Hepatocyte (in vitro differentiated cells): Measurements from ENCODE around the gene NLRX1. TPM values are rescaled to one million over a fixed set of nuclear protein-coding genes. Genes with fewer than 3 reads are reported as not detected.
"Not testable (repeated sequence)": the region's sequence is repeated elsewhere in the genome, so short reads cannot be mapped to it uniquely, and the experiment has no call there.

Source experiments
- DNase-seq: peaks from one replicate; pipeline ENCODE4 v3.0.0-alpha.2; 2016; ENCODE audit warnings: low spot score
- H2AFZ ChIP-seq: fragments of 200-600 bp; sonication (generic); 2 replicates; pipeline ENCODE4 v1.6.0; 2016; ENCODE audit warnings: antibody characterized with exemption, mild to moderate bottlenecking
- H3K27ac ChIP-seq: fragments of 200-600 bp; sonication (generic); 2 replicates; pipeline ENCODE4 v1.5.1; 2016; ENCODE audit warnings: mild to moderate bottlenecking
- H3K27me3 ChIP-seq: fragments of 200-600 bp; sonication (generic); 2 replicates; pipeline ENCODE4 v1.6.1; 2016
- H3K36me3 ChIP-seq: fragments of 200-600 bp; sonication (generic); replicated peaks from 2 replicates; pipeline ENCODE4 v1.5.1; 2016; ENCODE audit warnings: low read depth; ENCODE audit not compliant: insufficient read depth
- H3K4me1 ChIP-seq: fragments of 200-600 bp; sonication (generic); 2 replicates; pipeline ENCODE4 v1.5.1; 2016; ENCODE audit warnings: mild to moderate bottlenecking, moderate library complexity; ENCODE audit not compliant: insufficient read depth
- H3K4me2 ChIP-seq: fragments of 200-600 bp; sonication (generic); 2 replicates; pipeline ENCODE4 v1.6.0; 2016
- H3K4me3 ChIP-seq: fragments of 200-600 bp; sonication (generic); 2 replicates; pipeline ENCODE4 v1.5.1; 2016; ENCODE audit warnings: mild to moderate bottlenecking
- H3K79me2 ChIP-seq: fragments of 200-600 bp; sonication (generic); 2 replicates; pipeline ENCODE4 v1.6.0; 2017; ENCODE audit warnings: mild to moderate bottlenecking
- H3K9me2 ChIP-seq: fragments of 200-600 bp; sonication (generic); replicated peaks from 2 replicates; pipeline ENCODE4 v1.6.0; 2017; ENCODE audit warnings: mild to moderate bottlenecking; ENCODE audit not compliant: insufficient read depth
- H3K9me3 ChIP-seq: fragments of 200-600 bp; sonication (generic); 2 replicates; pipeline ENCODE4 v1.5.1; 2016; ENCODE audit warnings: low read depth, mild to moderate bottlenecking
- H4K20me1 ChIP-seq: fragments of 200-600 bp; sonication (generic); 2 replicates; pipeline ENCODE4 v1.6.0; 2016; ENCODE audit warnings: mild to moderate bottlenecking; ENCODE audit not compliant: insufficient read depth, poor library complexity, severe bottlenecking
- EZH2 ChIP-seq: fragments of 200-600 bp; sonication (generic); IDR thresholded peaks from 2 replicates; pipeline ENCODE4 v1.6.1; 2016; ENCODE audit warnings: antibody characterized with exemption, mild to moderate bottlenecking, borderline replicate concordance
- EZH2phosphoT487 ChIP-seq: fragments of 200-600 bp; sonication (generic); IDR thresholded peaks from one replicate; pipeline ENCODE4 v1.6.1; 2018; ENCODE audit warnings: antibody characterized with exemption, mild to moderate bottlenecking, low read depth, moderate library complexity; ENCODE audit not compliant: unreplicated experiment, severe bottlenecking
- WGBS: methylation state at CpG from one replicate; pipeline ENCODE4 v1.1.6; 2016; ENCODE audit warnings: low lambda C conversion rate; ENCODE audit errors: missing lambda C conversion rate; 5-methylcytosine and 5-hydroxymethylcytosine counted together
- polyA plus RNA-seq: library from polyadenylated mRNA; unstranded; fragments of >200 nt; fragmentation: Nextera tagmentation; extraction: Ambion mirVana; gene quantifications from 2 replicates; pipeline ENCODE4 v1.2.1, GENCODE V29; 2016
- total RNA-seq: library from RNA; depleted of rRNA; stranded (reverse); fragments of >200 nt; gene quantifications from 2 replicates; pipeline ENCODE4 v1.2.3, GENCODE V29; 2014
- TF ChIP-seq, protein P1 (sequence below): fragments of 200-600 bp; sonication (generic); IDR thresholded peaks from 2 replicates; pipeline ENCODE4 v1.5.1; 2016; ENCODE audit warnings: antibody characterized with exemption, mild to moderate bottlenecking; ENCODE audit not compliant: poor library complexity

Gene NLRX1
- total and polyA plus RNA-seq, 2 experiments from 2014 or later: 9.4 to 13.3 TPM

- Histone ChIP-seq H3K9me3 (no peaks in the 10 kb centered on the region), H3K9me2 (no peaks in the 10 kb centered on the region), H3K27ac (no peak overlapping the region), H3K4me3 (no peak overlapping the region), H2AFZ (no peak overlapping the region), H3K79me2 (no peaks in the 10 kb centered on the region), H3K36me3 (no peaks in the 10 kb centered on the region), H4K20me1 (no peaks in the 10 kb centered on the region), H3K27me3 (no peaks in the 10 kb centered on the region), H3K4me1 (no peaks in the 10 kb centered on the region), H3K4me2 (no peak overlapping the region)
- no peak for DNase-seq
- TF ChIP-seq, protein P1, sequence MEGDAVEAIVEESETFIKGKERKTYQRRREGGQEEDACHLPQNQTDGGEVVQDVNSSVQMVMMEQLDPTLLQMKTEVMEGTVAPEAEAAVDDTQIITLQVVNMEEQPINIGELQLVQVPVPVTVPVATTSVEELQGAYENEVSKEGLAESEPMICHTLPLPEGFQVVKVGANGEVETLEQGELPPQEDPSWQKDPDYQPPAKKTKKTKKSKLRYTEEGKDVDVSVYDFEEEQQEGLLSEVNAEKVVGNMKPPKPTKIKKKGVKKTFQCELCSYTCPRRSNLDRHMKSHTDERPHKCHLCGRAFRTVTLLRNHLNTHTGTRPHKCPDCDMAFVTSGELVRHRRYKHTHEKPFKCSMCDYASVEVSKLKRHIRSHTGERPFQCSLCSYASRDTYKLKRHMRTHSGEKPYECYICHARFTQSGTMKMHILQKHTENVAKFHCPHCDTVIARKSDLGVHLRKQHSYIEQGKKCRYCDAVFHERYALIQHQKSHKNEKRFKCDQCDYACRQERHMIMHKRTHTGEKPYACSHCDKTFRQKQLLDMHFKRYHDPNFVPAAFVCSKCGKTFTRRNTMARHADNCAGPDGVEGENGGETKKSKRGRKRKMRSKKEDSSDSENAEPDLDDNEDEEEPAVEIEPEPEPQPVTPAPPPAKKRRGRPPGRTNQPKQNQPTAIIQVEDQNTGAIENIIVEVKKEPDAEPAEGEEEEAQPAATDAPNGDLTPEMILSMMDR: no peak
- no peak for TF ChIP-seq EZH2phosphoT487
- 89% methylated on average over 6 of the region's 6 CpGs for WGBS
These were observed 12.5 kb downstream of the NLRX1 start for GRCh38 chr11:119180729-119181676.

DNA sequence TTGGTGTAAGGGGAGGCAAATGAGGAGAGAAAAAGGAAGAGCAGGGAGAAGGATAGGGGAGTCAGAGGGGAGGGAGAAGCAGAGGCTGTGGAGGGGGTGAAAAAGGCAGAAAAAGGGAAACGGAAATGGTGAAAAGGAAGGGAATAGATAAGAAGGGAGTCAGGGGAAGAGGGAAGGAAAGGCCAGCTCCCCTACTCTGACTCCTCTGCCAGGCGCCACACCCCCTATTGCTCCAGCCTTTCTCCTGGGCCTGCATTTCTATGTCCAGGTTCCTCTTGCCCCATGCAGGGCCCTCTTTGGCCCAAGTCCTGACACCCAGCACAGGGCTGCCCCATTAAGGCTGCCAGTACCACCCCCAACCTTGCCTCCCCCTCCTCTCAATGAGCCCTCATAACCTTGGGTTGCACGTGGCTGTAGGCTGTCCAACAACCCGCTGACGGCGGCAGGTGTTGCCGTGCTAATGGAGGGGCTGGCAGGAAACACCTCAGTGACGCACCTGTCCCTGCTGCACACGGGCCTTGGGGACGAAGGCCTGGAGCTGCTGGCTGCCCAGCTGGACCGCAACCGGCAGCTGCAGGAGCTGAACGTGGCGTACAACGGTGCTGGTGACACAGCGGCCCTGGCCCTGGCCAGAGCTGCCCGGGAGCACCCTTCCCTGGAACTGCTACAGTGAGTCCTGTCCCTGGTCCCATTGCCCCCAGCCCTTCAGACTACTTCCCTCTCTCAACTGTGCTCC, 13.3 kb downstream of the NLRX1 start:
- Histone ChIP-seq H2AFZ (no peak overlapping the region), H3K9me3 (no peaks in the 10 kb centered on the region), H3K27ac (no peak overlapping the region), H4K20me1 (no peaks in the 10 kb centered on the region), H3K4me2 (no peak overlapping the region), H3K9me2 (no peaks in the 10 kb centered on the region), H3K27me3 (no peaks in the 10 kb centered on the region), H3K4me3 (no peak overlapping the region), H3K36me3 (no peaks in the 10 kb centered on the region), H3K4me1 (no peaks in the 10 kb centered on the region), H3K79me2 (no peaks in the 10 kb centered on the region)
- TF ChIP-seq EZH2phosphoT487 (no peak), EZH2 (no peak)
- TF ChIP-seq, protein P1: no peak
- 92% methylated on average over 15 of the region's 17 CpGs for WGBS
- no peak for DNase-seq

DNA sequence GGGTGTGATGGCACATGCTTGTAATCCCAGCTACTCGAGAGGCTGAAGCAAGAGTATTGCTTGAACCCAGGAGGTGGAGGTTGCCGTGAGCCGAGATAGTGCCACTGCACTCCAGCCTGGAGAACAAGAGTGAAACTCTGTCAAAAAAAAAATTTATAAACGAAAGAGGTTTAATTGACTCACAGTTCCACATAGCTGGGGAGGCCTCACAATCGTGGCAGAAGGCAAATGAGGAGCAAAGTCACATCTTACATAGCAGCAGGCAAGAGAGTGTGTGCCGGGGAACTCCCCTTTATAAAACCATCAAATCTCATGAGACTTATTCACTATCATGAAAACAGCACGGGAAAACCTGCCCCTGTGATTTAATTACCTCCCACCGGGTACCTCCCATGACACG, 15.9 kb downstream of the NLRX1 start:
- H3K4me1 ChIP-seq, H4K20me1 ChIP-seq, H2AFZ ChIP-seq, DNase-seq, H3K79me2 ChIP-seq, H3K27ac ChIP-seq, H3K9me3 ChIP-seq, H3K4me3 ChIP-seq, H3K4me2 ChIP-seq, H3K9me2 ChIP-seq, H3K36me3 ChIP-seq, H3K27me3 ChIP-seq: not testable (repeated sequence)
- 93% methylated on average over 9 of the region's 9 CpGs for WGBS
